ENCODE data around the gene NTN4.

The NTN4 gene

DNA sequence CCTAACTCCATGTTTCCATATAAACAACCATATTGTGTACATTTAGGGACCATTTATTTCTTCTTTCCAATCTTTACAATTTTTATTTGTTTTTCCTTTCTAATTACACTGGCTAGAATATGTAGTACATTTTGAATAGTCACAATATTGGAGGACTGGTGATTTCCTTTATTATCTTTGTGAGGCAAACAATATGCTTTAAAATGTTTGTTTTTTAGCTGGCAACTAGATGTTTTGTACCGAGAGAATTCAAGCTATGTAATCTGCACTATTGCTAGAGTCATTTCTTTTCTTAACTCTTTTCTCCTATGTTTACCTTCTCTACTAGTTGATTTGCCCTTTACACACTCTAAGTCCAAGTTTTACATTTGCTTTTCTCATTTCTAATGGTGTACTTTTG is 13.3 kb upstream of the NTN4 start:
- H3K27me3 Mint-ChIP-seq (ENCODE audit: low read depth) = no peaks in the 10 kb centered on the region
- TF ChIP-seq, protein P1, sequence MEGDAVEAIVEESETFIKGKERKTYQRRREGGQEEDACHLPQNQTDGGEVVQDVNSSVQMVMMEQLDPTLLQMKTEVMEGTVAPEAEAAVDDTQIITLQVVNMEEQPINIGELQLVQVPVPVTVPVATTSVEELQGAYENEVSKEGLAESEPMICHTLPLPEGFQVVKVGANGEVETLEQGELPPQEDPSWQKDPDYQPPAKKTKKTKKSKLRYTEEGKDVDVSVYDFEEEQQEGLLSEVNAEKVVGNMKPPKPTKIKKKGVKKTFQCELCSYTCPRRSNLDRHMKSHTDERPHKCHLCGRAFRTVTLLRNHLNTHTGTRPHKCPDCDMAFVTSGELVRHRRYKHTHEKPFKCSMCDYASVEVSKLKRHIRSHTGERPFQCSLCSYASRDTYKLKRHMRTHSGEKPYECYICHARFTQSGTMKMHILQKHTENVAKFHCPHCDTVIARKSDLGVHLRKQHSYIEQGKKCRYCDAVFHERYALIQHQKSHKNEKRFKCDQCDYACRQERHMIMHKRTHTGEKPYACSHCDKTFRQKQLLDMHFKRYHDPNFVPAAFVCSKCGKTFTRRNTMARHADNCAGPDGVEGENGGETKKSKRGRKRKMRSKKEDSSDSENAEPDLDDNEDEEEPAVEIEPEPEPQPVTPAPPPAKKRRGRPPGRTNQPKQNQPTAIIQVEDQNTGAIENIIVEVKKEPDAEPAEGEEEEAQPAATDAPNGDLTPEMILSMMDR (IDR thresholded peaks at IDR 0.05; ENCODE audit: unreplicated experiment in 3 of 3) = no peak
- H3K4me3 Mint-ChIP-seq = no peak overlapping the region
- peaks cover 7% of the 10 kb centered on the region for H3K9me3 Mint-ChIP-seq
- H3K4me1 Mint-ChIP-seq = no peaks in the 10 kb centered on the region
- peak overlapping the region in 1 of 3 experiments; percentile 43 for H3K27ac Mint-ChIP-seq
- no peaks in the 10 kb centered on the region for H3K36me3 Mint-ChIP-seq (ENCODE audit: low read depth)

DNA sequence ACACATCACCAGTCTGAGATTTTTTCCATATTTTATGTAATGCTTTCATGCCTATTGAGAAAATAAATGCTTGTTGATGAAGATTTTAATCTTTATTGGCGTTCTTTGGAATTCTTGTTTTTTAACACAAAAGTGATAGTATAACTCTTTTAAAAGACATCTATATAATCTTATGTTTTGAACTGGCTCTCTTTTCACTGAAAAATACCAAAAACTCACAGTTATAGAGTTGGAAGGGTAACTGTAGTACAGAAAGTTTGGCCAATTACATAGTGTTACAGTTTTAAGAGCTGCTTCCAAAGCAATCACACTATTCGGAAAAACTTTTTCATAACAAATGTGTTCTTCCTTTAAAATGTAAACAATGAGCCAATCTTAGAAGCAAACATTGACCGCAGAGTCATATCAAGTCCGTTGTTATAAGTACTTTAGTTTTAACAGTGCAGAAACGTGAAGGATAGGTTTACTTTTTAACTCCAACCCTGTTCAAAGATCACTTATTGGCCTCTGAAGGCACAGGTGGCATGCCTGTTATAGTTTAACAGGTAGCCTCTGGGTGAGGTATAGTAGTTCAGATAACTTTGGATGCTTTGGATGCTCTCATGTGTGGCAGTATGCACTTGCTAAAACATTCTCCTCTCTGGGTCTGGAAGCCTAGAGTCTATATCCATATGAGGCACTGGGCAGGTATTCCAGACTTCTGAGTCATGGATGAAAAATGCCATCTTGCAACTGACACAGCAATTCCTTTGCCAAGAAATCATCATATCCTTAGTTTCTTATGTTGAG is 12.1 kb upstream of the NTN4 start:
- peak overlapping the region; percentile 68 to 89 (median 81) for H3K27ac Mint-ChIP-seq
- no peaks in the 10 kb centered on the region for H3K36me3 Mint-ChIP-seq (ENCODE audit: low read depth)
- TF ChIP-seq, protein P1 (IDR thresholded peaks at IDR 0.05; ENCODE audit: unreplicated experiment in 3 of 3) = no peak
- H3K9me3 Mint-ChIP-seq = peaks cover 3% of the 10 kb centered on the region
- peak overlapping the region in 1 of 3 experiments; percentile 1 for H3K4me3 Mint-ChIP-seq
- no peaks in the 10 kb centered on the region for H3K4me1 Mint-ChIP-seq
- peaks cover 8% of the 10 kb centered on the region for H3K27me3 Mint-ChIP-seq (ENCODE audit: low read depth)

DNA sequence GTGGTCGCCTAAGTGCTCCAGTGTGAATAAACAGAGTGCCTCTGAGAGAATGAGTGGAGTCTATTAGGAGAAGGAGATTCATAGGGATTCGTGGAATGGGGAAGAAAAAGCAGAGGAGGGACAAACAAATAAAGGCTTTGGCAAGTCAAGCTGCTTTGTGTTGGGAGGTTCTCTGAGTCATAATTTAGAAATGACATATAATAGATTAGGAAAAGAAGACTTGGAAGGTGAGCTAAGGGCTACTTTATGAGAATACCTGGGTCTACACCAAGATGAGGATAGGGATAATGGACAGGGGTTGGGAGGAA is 6.4 kb upstream of the NTN4 start:
- no peak overlapping the region for H3K4me3 Mint-ChIP-seq
- no peaks in the 10 kb centered on the region for H3K36me3 Mint-ChIP-seq (ENCODE audit: low read depth)
- H3K9me3 Mint-ChIP-seq = no peaks in the 10 kb centered on the region
- no peak overlapping the region for H3K27ac Mint-ChIP-seq
- H3K27me3 Mint-ChIP-seq (ENCODE audit: low read depth) = peaks cover 64% of the 10 kb centered on the region
- TF ChIP-seq, protein P1 (IDR thresholded peaks at IDR 0.05; ENCODE audit: unreplicated experiment in 3 of 3) = no peak
- no peaks in the 10 kb centered on the region for H3K4me1 Mint-ChIP-seq

DNA sequence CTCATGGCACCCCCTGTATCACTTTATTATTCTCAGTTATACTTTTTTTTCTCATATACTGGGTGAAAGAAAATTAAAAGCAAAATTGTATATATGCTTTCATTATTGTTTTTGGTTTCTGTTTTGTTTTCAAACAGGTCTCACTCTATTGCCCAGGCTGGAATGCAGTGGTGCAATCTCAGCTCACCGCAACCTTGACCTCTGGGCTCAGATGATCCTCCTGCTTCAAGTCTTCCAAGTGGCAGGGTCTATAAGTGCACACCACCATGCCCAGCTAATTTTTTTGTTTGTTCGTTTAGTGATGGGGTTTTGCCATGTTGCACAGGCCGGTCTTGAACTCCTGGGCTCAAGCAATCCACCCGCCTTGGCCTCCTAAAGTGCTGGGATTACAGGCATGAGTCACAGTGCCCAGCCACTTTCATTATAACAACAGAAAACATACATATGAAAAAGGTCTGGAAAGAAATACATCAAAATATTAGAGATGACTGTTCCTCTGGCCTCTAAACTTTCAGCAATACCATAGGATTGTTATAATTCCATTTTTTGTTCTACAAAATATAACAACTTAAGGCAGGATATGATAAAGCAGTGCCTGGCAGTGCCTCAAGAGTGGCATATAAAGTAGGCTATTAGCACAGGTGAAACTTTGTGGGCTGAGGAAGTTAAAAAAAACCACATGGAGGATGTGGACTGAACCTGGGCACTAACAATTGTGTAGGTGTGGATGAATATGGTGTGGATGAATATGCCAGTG is 5.8 kb upstream of the NTN4 start:
- Mint-ChIP-seq H3K4me1 (peaks cover 3% of the 10 kb centered on the region), H3K27me3 (ENCODE audit: low read depth) (peaks cover 69% of the 10 kb centered on the region), H3K9me3 (no peaks in the 10 kb centered on the region), H3K36me3 (ENCODE audit: low read depth) (no peaks in the 10 kb centered on the region), H3K27ac (no peak overlapping the region), H3K4me3 (no peak overlapping the region)
- TF ChIP-seq, protein P1 (IDR thresholded peaks at IDR 0.05; ENCODE audit: unreplicated experiment in 3 of 3) = no peak

DNA sequence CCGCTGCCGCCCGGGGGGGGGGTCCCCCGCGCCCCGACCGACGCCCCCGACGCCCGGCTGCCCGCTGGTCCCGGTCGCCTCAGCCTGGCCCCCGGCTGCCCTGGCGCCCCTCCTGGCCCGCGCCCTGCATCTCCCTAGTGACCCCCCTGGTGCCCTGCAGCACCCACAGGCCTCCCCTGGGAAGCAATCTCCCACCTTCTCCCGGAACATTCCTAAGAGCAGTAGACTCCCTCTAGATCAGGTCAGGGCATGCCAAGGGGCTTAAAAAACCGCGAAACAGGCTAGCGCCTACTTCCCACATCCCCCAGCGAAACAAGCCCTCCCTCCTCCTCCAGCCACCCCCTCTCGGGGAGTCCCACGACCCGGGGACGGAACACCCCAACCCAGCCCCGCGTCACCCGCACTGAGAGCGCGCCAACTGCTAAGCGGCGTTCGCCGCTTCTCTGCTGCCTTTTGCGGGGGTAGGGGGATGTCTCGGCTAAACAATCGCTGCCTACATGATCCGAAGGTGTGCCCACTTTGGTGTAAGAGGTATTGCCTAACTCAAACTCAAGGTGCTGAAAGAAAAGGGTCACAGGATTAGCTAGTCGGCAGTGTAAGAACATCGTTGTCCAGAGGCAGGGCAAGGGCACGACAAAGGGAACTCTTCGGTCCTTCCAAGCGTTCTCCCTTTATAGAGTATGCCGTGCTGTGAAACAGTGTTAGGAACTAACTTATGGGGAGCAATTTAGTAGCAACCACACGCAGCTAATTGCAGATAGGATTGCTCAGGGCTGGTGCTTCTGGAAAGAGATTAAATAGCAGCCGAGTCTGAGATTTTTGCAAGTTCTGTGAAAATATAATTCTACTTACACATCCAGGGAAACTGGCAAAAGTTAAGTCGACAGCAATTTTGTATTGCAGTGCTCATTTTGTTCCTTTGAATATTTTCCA is 619 bp upstream of the NTN4 start:
- H3K4me3 Mint-ChIP-seq = peak overlapping the region; percentile 84 to 91 (median 88)
- TF ChIP-seq, protein P1 (IDR thresholded peaks at IDR 0.05; ENCODE audit: unreplicated experiment in 3 of 3) = no peak
- H3K27me3 Mint-ChIP-seq (ENCODE audit: low read depth) = peaks cover 94% of the 10 kb centered on the region
- peaks cover 11% of the 10 kb centered on the region for H3K4me1 Mint-ChIP-seq
- H3K9me3 Mint-ChIP-seq = no peaks in the 10 kb centered on the region
- peak overlapping the region; percentile 37 to 80 (median 44) for H3K27ac Mint-ChIP-seq
- H3K36me3 Mint-ChIP-seq (ENCODE audit: low read depth) = peaks cover 4% of the 10 kb centered on the region
